Heart left ventricle (tissue), 13 donors: ENCODE data around the gene KIAA1217.

ENCODE experiments used
- CTCF ChIP-seq, 12 donors: fragments of 200-600 bp; sonication (generic) in 4 of 12; IDR thresholded peaks; one replicate each; pipeline versions ENCODE4 v1.5.0 to v1.8.0; 2018 to 2022; ENCODE audit warnings: antibody characterized with exemption in 12 of 12, mild to moderate bottlenecking in 5 of 12
- POLR2A ChIP-seq, 2 donors: fragments of 450-650 bp; IDR thresholded peaks; one replicate each; pipeline ENCODE4 v1.6.1; 2017; ENCODE audit warnings: antibody characterized with exemption in 2 of 2, mild to moderate bottlenecking in 2 of 2, moderate library complexity in 2 of 2
- donor health status: ischemic (EF 13 %, LVEDD 7.1; RV severe dilation, severe dysfunction).
- donor health status: DM: no; HTN: yes; CAD: no.
- donor health status: DM: no; HTN: no; CAD: no.
- donor health status: ischemic (EF 25% LVEDD 6.9; RV normal size, moderate dysfunction).
- donor health status: ischemic (EF 25% LVEDD 5.7; RV mildly dilated, moderate dysfunction).
- donor health status: ischemic (EF 35%, LVEDD 5.7; RV mildly dilated, moderate dysfunction).
- donor health status: nonischemic (EF 11% LVEDD 7.7; RV severe dilation, severe dysfunction).
- donor health status: DM: yes; HTN: yes; CAD: no.
- donor health status: PGD.
- donor health status: ischemic (EF 29% LVEDD 5.4; RV normal size, mild dysfunction).
- donor health status: nonischemic (EF 23%, LVEDD 6.1; RV moderate dilation, normal function).

GRCh38 chr10:24261627-24262026, 52.7 kb downstream of the KIAA1217 start:
- TF ChIP-seq POLR2A (IDR thresholded peaks at IDR 0.05) (no peak), CTCF (IDR thresholded peaks at IDR 0.05) (no peak)
